HCT116 (cell line): ENCODE results near the gene LMAN1L. TPM values are rescaled to one million over a fixed set of nuclear protein-coding genes. Genes with fewer than 3 reads are reported as not detected.

Experiments
- ATAC-seq: fragments of 200-7000 bp; cut with Tn5 transposase; 2 replicates; pipeline ENCODE4 v1.9.1; 2020; ENCODE audit warnings: mild to moderate bottlenecking, moderate library complexity
- BruUV-seq: library from RNA; stranded (reverse); fragments of 400-500 nt; replicated peaks from 2 replicates; lab custom pipeline; 2021; lab: Mats Ljungman, UMichigan
- CTCF ChIA-PET: fragments of 300-600 bp; sonication (Branson Sonifier 250); formaldehyde crosslinking; loops from one replicate; lab custom pipeline; 2021; ENCODE audit warnings: antibody characterized with exemption; lab: Charles Lee
- POLR2A ChIA-PET: fragments of 300-600, 350-600 bp; sonication (Branson Sonifier 250); formaldehyde crosslinking; loops from one replicate; lab custom pipeline; 2021; ENCODE audit warnings: antibody characterized with exemption; lab: Charles Lee
- RAD21 ChIA-PET, 2 experiments: fragments of 300-600 bp; sonication (Branson Sonifier 250); formaldehyde crosslinking; loops; one replicate each; lab custom pipeline; 2023; ENCODE audit warnings: low total read pairs in 2 of 2; ENCODE audit not compliant: uncharacterized antibody in 2 of 2, unreplicated experiment in 2 of 2, low non-redundant PET in 1 of 2; lab: Charles Lee
- DNase-seq: peaks from one replicate; pipeline ENCODE4 v3.0.0-alpha.2; 2010; ENCODE audit warnings: low read depth, low spot score
- H2AFZ ChIP-seq: fragments of 200-600 bp; shearing (Covaris generic), sonication (generic); 2 replicates; pipeline ENCODE4 v1.6.1; 2017; ENCODE audit warnings: low read depth, mixed run types, mixed read lengths, antibody characterized with exemption, low read length; ENCODE audit not compliant: poor library complexity, severe bottlenecking
- H3K27ac ChIP-seq: 2 replicates; pipeline ENCODE4 v1.5.1; 2012; ENCODE audit warnings: low read depth, low read length
- H3K27me3 ChIP-seq: fragments of 200-600 bp; sonication (generic); 2 replicates; pipeline ENCODE4 v1.6.1; 2016; ENCODE audit warnings: mixed run types, low read length, mixed read lengths; ENCODE audit not compliant: insufficient read depth
- H3K36me3 ChIP-seq, 2 experiments: fragments of 200-500 bp in 1 of 2; fragments of 200-600 bp in 1 of 2; sonication (Bioruptor generic) in 1 of 2; sonication (generic) in 1 of 2; 2 replicates each; pipeline versions ENCODE4 v1.5.1 to v1.6.1; 2014 to 2016; ENCODE audit warnings: low read length in 2 of 2, inconsistent platforms in 1 of 2, mixed read lengths in 1 of 2, mixed run types in 1 of 2; ENCODE audit not compliant: insufficient read depth in 2 of 2, control insufficient read depth in 1 of 2
- H3K4me1 ChIP-seq, 2 experiments: fragments of 200-600 bp in 1 of 2; sonication (generic) in 1 of 2; 2 replicates each; pipeline versions ENCODE4 v1.5.1 to v1.6.1; 2012 to 2017; ENCODE audit warnings: low read length in 2 of 2, inconsistent platforms in 1 of 2, mild to moderate bottlenecking in 1 of 2, mixed read lengths in 1 of 2, mixed run types in 1 of 2, moderate library complexity in 1 of 2; ENCODE audit not compliant: insufficient read depth in 2 of 2, control insufficient read depth in 1 of 2
- H3K4me2 ChIP-seq: fragments of 200-600 bp; sonication (generic); 2 replicates; pipeline ENCODE4 v1.6.1; 2017; ENCODE audit warnings: mixed run types, low read length, mixed read lengths
- H3K4me3 ChIP-seq, 2 experiments: fragments of 200-600 bp in 1 of 2; sonication (generic) in 1 of 2; replicated peaks in 1 of 2; 2 replicates each; pipeline ENCODE4 v1.5.1; 2011 to 2016; ENCODE audit warnings: low read length in 2 of 2, control low read depth in 1 of 2, low read depth in 1 of 2, mild to moderate bottlenecking in 1 of 2, mixed read lengths in 1 of 2, mixed run types in 1 of 2
- H3K79me2 ChIP-seq: fragments of 200-600 bp; sonication (generic); 2 replicates; pipeline ENCODE4 v1.6.1; 2017; ENCODE audit warnings: mild to moderate bottlenecking, mixed run types, low read length, moderate library complexity, mixed read lengths; ENCODE audit not compliant: insufficient read depth
- H3K9ac ChIP-seq: fragments of 200-600 bp; sonication (generic); 2 replicates; pipeline ENCODE4 v1.6.1; 2016; ENCODE audit warnings: low read length, mixed read lengths
- H3K9me2 ChIP-seq: fragments of 200-600 bp; sonication (generic), shearing (Covaris generic); 2 replicates; pipeline ENCODE4 v1.6.1; 2017; ENCODE audit warnings: mixed run types, mild to moderate bottlenecking, moderate library complexity; ENCODE audit not compliant: insufficient read depth
- H3K9me3 ChIP-seq, 2 experiments: fragments of 200-500 bp in 1 of 2; fragments of 200-600 bp in 1 of 2; sonication (Bioruptor generic) in 1 of 2; sonication (generic) in 1 of 2; 2 replicates each; pipeline ENCODE4 v1.6.1; 2014 to 2017; ENCODE audit warnings: low read length in 2 of 2, mixed read lengths in 2 of 2, inconsistent platforms in 1 of 2, low read depth in 1 of 2, mild to moderate bottlenecking in 1 of 2, mixed run types in 1 of 2, moderate library complexity in 1 of 2; ENCODE audit not compliant: control insufficient read depth in 1 of 2, insufficient read depth in 1 of 2
- H4K20me1 ChIP-seq: fragments of 200-600 bp; sonication (generic), shearing (Covaris generic); 2 replicates; pipeline ENCODE4 v1.6.1; 2017; ENCODE audit warnings: mixed run types, mild to moderate bottlenecking, moderate library complexity; ENCODE audit not compliant: insufficient read depth
- CEBPB ChIP-seq: IDR thresholded peaks from 2 replicates; pipeline ENCODE4 v1.6.1; 2012; ENCODE audit warnings: low read depth
- EGR1 ChIP-seq: IDR thresholded peaks from 2 replicates; pipeline ENCODE4 v1.6.1; 2012; ENCODE audit warnings: low read depth
- EZH2 ChIP-seq: fragments of 200-600 bp; sonication (generic); IDR thresholded peaks from 2 replicates; pipeline ENCODE4 v1.6.1; 2017; ENCODE audit warnings: antibody characterized with exemption, mixed run types
- FOSL1 ChIP-seq: IDR thresholded peaks from 2 replicates; pipeline ENCODE4 v1.6.1; 2012; ENCODE audit warnings: low read depth
- JUND ChIP-seq: IDR thresholded peaks from 2 replicates; pipeline ENCODE4 v1.6.1; 2012
- POLR2A ChIP-seq: IDR thresholded peaks from 2 replicates; pipeline ENCODE4 v1.7.0; 2011; ENCODE audit warnings: borderline replicate concordance; ENCODE audit not compliant: insufficient read depth, insufficient read length; ENCODE audit errors: extremely low read depth
- SIN3A ChIP-seq: IDR thresholded peaks from 2 replicates; pipeline ENCODE4 v1.6.1; 2012; ENCODE audit warnings: low read depth
- SP1 ChIP-seq: IDR thresholded peaks from 2 replicates; pipeline ENCODE4 v1.6.1; 2012; ENCODE audit warnings: low read depth
- SRF ChIP-seq: IDR thresholded peaks from 2 replicates; pipeline ENCODE4 v1.6.1; 2012; ENCODE audit warnings: low read depth
- TCF7L2 ChIP-seq: IDR thresholded peaks from 2 replicates; pipeline ENCODE4 v1.7.0; 2011; ENCODE audit warnings: borderline replicate concordance, inconsistent platforms; ENCODE audit not compliant: insufficient read depth, insufficient read length; ENCODE audit errors: extremely low read depth
- YY1 ChIP-seq: IDR thresholded peaks from 2 replicates; pipeline ENCODE4 v1.6.1; 2011; ENCODE audit warnings: low read length, low read depth, moderate library complexity, mild to moderate bottlenecking; ENCODE audit not compliant: insufficient replicate concordance; ENCODE audit errors: extremely low read depth
- ZFX ChIP-seq: fragments of 450-650 bp; IDR thresholded peaks from 2 replicates; pipeline ENCODE4 v1.6.1; 2017
- intact Hi-C: fragments of 100-400 bp; cut with micrococcal nuclease; formaldehyde crosslinking; loops from 2 replicates; pipeline ENCODE4 v1.10.0; 2022
- total RNA-seq: library from RNA; stranded (reverse); gene quantifications from one replicate; pipeline ENCODE4 v1.2.1, GENCODE V29; 2021; ENCODE audit not compliant: unreplicated experiment
- TF ChIP-seq, protein P1 (sequence below): IDR thresholded peaks from 2 replicates; pipeline ENCODE4 v1.6.1; 2012; ENCODE audit warnings: low read depth
- TF ChIP-seq, protein P2 (sequence below): IDR thresholded peaks from 2 replicates; pipeline ENCODE4 v1.6.1; 2012

LMAN1L gene
- total RNA-seq, 1 experiment from 2014 or later, result 0.17 TPM

DNA sequence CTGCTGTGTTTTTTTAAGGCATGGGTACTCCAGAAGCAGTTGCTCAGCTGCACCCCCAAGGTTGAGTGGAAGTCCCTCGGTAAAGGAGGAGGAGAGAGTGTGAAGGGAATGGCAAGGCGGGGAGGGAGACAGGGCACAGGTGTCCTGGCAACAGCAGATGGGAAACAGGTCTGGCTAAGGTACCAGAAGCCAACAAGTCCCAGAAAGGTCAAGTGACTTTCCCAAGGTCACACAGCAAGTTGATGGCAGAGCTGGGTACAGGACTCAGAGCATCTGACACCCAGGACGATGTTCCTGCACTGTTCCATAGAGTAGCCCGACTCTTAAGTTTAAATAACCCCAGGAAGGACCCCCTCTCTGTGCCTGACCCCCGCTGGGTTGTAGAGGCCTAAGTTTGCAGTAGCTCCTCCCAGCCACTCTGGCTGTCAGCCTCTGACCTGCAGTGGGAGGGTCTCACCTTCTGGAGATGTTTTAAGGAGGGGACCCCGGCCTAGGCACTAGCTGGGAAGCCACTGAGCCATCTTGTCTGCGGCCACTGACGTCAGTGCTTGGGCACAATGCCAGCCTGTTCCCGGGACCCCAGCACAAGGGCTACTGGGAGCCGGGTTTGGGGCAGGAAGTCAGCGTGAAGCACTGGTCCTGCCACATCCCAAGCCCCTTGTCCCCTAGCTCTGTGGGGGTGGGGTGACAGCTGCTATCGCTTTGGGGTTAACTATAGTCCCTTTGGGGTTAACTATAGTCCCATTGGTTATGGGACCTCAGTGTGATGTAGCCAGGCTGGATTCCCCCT, 20.2 kb upstream of the LMAN1L start:
- H3K36me3 ChIP-seq, result no peaks in the 10 kb centered on the region; a peak in 1 of 4 replicates
- no peaks in the 10 kb centered on the region for H3K27me3 ChIP-seq
- TF ChIP-seq CEBPB (no peak), ZFX (no peak), SIN3A (no peak), YY1 (no peak), EZH2 (no peak), JUND (no peak), SP1 (no peak), SRF (no peak), FOSL1 (no peak), TCF7L2 (no peak), EGR1 (no peak), POLR2A (no peak)
- TF ChIP-seq, protein P1, sequence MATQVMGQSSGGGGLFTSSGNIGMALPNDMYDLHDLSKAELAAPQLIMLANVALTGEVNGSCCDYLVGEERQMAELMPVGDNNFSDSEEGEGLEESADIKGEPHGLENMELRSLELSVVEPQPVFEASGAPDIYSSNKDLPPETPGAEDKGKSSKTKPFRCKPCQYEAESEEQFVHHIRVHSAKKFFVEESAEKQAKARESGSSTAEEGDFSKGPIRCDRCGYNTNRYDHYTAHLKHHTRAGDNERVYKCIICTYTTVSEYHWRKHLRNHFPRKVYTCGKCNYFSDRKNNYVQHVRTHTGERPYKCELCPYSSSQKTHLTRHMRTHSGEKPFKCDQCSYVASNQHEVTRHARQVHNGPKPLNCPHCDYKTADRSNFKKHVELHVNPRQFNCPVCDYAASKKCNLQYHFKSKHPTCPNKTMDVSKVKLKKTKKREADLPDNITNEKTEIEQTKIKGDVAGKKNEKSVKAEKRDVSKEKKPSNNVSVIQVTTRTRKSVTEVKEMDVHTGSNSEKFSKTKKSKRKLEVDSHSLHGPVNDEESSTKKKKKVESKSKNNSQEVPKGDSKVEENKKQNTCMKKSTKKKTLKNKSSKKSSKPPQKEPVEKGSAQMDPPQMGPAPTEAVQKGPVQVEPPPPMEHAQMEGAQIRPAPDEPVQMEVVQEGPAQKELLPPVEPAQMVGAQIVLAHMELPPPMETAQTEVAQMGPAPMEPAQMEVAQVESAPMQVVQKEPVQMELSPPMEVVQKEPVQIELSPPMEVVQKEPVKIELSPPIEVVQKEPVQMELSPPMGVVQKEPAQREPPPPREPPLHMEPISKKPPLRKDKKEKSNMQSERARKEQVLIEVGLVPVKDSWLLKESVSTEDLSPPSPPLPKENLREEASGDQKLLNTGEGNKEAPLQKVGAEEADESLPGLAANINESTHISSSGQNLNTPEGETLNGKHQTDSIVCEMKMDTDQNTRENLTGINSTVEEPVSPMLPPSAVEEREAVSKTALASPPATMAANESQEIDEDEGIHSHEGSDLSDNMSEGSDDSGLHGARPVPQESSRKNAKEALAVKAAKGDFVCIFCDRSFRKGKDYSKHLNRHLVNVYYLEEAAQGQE, result no peak
- TF ChIP-seq, protein P2, sequence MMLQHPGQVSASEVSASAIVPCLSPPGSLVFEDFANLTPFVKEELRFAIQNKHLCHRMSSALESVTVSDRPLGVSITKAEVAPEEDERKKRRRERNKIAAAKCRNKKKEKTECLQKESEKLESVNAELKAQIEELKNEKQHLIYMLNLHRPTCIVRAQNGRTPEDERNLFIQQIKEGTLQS, result no peak
- RAD21 ChIA-PET, result no interaction called here
- CTCF ChIA-PET, result interaction anchor here (1.9 kb wide), 1 partner anchor 21 kb away, joined by 5 read pairs; no protein-coding TSS in a partner anchor
- no peak overlapping the region for H3K27ac ChIP-seq
- H2AFZ ChIP-seq, result no peak overlapping the region
- H3K4me3 ChIP-seq, result no peak overlapping the region
- DNase-seq (no peak), ATAC-seq (no peak)
- no TSS peak for BruUV-seq
- H4K20me1 ChIP-seq, result peaks cover 12% of the 10 kb centered on the region; the same call in 1 of the 2 replicates
- H3K9ac ChIP-seq, result no peak overlapping the region
- H3K9me3 ChIP-seq, result no peaks in the 10 kb centered on the region
- no peak overlapping the region for H3K4me2 ChIP-seq
- POLR2A ChIA-PET, result no interaction called here
- H3K79me2 ChIP-seq, result peaks cover 64% of the 10 kb centered on the region
- intact Hi-C loops, result no loop called here
- no peaks in the 10 kb centered on the region for H3K9me2 ChIP-seq
- H3K4me1 ChIP-seq, result peaks cover 11 to 22% of the 10 kb centered on the region in 2 experiments
